ENCODE measurements around the gene CFDP1.

The CFDP1 gene

DNA sequence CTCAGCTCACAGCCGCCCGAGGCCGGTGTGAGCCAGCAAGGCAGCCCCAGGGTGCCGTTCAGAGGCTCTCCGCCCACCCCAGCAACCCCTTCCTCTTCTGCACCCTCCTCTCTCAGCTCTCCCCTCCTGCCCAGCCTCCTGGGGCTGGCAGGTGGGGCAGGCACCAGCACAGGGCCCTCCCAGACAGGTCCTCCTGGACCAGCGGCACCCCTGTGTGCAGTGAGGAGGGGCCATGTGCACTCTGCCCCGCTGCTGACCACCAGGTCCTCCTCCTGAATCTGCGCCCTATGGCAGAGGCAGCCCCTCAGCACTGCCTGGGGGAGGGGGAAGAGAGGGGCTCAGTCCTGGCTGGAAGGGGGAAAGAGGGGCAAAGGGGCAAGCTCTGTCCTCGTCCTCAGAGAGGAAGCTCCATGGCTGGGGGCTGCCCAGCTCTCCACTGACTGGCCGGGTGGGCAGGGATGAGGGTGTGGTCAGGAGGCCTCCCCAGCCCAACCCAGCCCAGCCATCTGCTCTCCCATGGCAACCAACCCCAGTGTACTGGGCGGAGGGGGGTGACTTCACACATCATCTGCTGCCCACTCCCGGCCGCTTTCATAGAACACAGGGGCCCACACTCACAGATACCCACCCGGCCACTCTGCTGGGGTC, 176.5 kb downstream of the CFDP1 start:
- H3K79me2 ChIP-seq (ENCODE audit: low read length), result no peaks in the 10 kb centered on the region
- no peaks in the 10 kb centered on the region for H3K4me1 ChIP-seq (ENCODE audit: low read length)
- H3K9me2 ChIP-seq (replicated peaks; ENCODE audit: insufficient read depth, low read length), result no peaks in the 10 kb centered on the region
- no peak overlapping the region for H3K4me3 ChIP-seq (ENCODE audit: low read length)
- peaks cover 5% of the 10 kb centered on the region for H3K27me3 ChIP-seq (replicated peaks; ENCODE audit: insufficient read depth, low read length)
- no peak for DNase-seq
- no peak overlapping the region for H3K4me2 ChIP-seq (ENCODE audit: low read depth, low read length)
- H3F3A ChIP-seq (ENCODE audit: insufficient read depth, low read length), result no peaks in the 10 kb centered on the region
- H4K20me1 ChIP-seq (ENCODE audit: insufficient read depth, low read length), result no peaks in the 10 kb centered on the region
- no peak overlapping the region for H3K27ac ChIP-seq (ENCODE audit: low read length)
- H2AFZ ChIP-seq (ENCODE audit: low read length), result no peak overlapping the region
- no peak for TF ChIP-seq EZH2 (optimal IDR thresholded peaks at IDR 0.05; ENCODE audit: low read depth, low read length)
- TF ChIP-seq, protein P1, sequence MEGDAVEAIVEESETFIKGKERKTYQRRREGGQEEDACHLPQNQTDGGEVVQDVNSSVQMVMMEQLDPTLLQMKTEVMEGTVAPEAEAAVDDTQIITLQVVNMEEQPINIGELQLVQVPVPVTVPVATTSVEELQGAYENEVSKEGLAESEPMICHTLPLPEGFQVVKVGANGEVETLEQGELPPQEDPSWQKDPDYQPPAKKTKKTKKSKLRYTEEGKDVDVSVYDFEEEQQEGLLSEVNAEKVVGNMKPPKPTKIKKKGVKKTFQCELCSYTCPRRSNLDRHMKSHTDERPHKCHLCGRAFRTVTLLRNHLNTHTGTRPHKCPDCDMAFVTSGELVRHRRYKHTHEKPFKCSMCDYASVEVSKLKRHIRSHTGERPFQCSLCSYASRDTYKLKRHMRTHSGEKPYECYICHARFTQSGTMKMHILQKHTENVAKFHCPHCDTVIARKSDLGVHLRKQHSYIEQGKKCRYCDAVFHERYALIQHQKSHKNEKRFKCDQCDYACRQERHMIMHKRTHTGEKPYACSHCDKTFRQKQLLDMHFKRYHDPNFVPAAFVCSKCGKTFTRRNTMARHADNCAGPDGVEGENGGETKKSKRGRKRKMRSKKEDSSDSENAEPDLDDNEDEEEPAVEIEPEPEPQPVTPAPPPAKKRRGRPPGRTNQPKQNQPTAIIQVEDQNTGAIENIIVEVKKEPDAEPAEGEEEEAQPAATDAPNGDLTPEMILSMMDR (IDR thresholded peaks at IDR 0.05; ENCODE audit: low read length), result no peak
- TF ChIP-seq EZH2phosphoT487 (IDR thresholded peaks at IDR 0.05; ENCODE audit: low read length), result no peak
- no peaks in the 10 kb centered on the region for H3K36me3 ChIP-seq (replicated peaks; ENCODE audit: insufficient read depth, low read length)
- no peaks in the 10 kb centered on the region for H3K9me3 ChIP-seq (replicated peaks; ENCODE audit: insufficient read depth, low read length)
- H3K9ac ChIP-seq (ENCODE audit: low read length), result no peak overlapping the region

DNA sequence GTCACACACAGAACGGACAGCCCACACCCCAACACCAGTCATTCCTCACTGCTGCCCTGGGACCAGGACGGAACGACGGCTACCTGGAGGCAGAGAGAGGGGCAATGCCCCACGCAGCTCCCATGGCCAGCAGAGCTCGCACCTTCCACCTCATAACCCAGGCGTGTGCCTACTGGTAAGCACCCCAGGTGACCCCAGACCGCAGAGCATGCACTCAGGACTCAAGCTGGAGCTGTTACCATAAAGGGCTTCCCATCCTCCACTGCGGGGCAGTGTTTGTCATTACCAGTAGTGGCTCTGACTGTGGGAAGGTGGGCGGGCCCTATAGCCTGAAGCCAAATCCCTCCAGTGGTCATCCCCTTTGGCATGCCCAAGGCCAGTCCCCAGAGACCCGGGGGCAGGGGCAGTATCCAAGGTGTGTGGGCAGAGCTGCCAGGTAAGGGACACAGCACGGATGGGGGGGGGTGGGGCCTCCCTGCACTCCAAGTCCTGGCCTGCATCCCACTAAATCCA, 177.2 kb downstream of the CFDP1 start:
- Histone ChIP-seq H3K4me2 (ENCODE audit: low read depth, low read length) (no peak overlapping the region), H3K27ac (ENCODE audit: low read length) (no peak overlapping the region), H3K4me3 (ENCODE audit: low read length) (no peak overlapping the region), H3K9me2 (replicated peaks; ENCODE audit: insufficient read depth, low read length) (no peaks in the 10 kb centered on the region), H3K4me1 (ENCODE audit: low read length) (no peaks in the 10 kb centered on the region), H3K27me3 (replicated peaks; ENCODE audit: insufficient read depth, low read length) (peaks cover 7% of the 10 kb centered on the region), H3K36me3 (replicated peaks; ENCODE audit: insufficient read depth, low read length) (no peaks in the 10 kb centered on the region), H3K79me2 (ENCODE audit: low read length) (no peaks in the 10 kb centered on the region), H3K9ac (ENCODE audit: low read length) (no peak overlapping the region), H2AFZ (ENCODE audit: low read length) (no peak overlapping the region), H3K9me3 (replicated peaks; ENCODE audit: insufficient read depth, low read length) (no peaks in the 10 kb centered on the region), H4K20me1 (ENCODE audit: insufficient read depth, low read length) (no peaks in the 10 kb centered on the region), H3F3A (ENCODE audit: insufficient read depth, low read length) (no peaks in the 10 kb centered on the region)
- no peak for TF ChIP-seq EZH2phosphoT487 (IDR thresholded peaks at IDR 0.05; ENCODE audit: low read length)
- TF ChIP-seq, protein P1 (IDR thresholded peaks at IDR 0.05; ENCODE audit: low read length), result no peak
- TF ChIP-seq EZH2 (optimal IDR thresholded peaks at IDR 0.05; ENCODE audit: low read depth, low read length), result no peak
- no peak for DNase-seq

DNA sequence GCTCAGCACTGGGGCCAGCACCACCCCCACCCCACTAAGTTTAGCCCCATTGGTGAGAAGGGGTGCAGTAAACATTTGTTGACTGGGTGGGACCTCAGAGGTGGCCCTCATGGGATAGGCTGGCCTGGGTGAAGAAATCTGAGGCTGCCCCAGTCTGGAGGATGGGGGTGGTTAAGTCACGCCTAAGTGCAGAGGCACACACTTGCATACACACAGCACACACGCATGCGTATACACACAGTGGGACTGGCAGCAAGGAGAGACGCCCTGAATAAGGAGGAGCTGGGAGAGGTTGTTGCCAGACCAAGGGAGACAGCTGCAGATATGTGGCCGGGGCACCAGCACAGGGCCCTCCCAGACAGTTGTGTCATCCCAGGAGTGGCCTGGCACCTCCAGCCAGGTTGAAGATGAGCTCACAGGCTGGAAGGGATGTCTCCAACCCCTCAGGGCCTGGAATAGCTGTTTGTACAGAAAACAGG, 178.9 kb downstream of the CFDP1 start:
- no peak overlapping the region for H3K4me2 ChIP-seq (ENCODE audit: low read depth, low read length)
- no peaks in the 10 kb centered on the region for H3K79me2 ChIP-seq (ENCODE audit: low read length)
- peaks cover 16% of the 10 kb centered on the region for H3K27me3 ChIP-seq (replicated peaks; ENCODE audit: insufficient read depth, low read length)
- H3K9me2 ChIP-seq (replicated peaks; ENCODE audit: insufficient read depth, low read length), result no peaks in the 10 kb centered on the region
- no peak overlapping the region for H3K27ac ChIP-seq (ENCODE audit: low read length)
- no peaks in the 10 kb centered on the region for H3K36me3 ChIP-seq (replicated peaks; ENCODE audit: insufficient read depth, low read length)
- H3K9ac ChIP-seq (ENCODE audit: low read length), result no peak overlapping the region
- TF ChIP-seq EZH2 (optimal IDR thresholded peaks at IDR 0.05; ENCODE audit: low read depth, low read length), result no peak
- TF ChIP-seq EZH2phosphoT487 (IDR thresholded peaks at IDR 0.05; ENCODE audit: low read length), result no peak
- TF ChIP-seq, protein P1 (IDR thresholded peaks at IDR 0.05; ENCODE audit: low read length), result no peak
- no peaks in the 10 kb centered on the region for H3K4me1 ChIP-seq (ENCODE audit: low read length)
- H3K4me3 ChIP-seq (ENCODE audit: low read length), result no peak overlapping the region
- no peaks in the 10 kb centered on the region for H3F3A ChIP-seq (ENCODE audit: insufficient read depth, low read length)
- DNase-seq, result no peak
- H4K20me1 ChIP-seq (ENCODE audit: insufficient read depth, low read length), result no peaks in the 10 kb centered on the region
- no peak overlapping the region for H2AFZ ChIP-seq (ENCODE audit: low read length)
- no peaks in the 10 kb centered on the region for H3K9me3 ChIP-seq (replicated peaks; ENCODE audit: insufficient read depth, low read length)

Measured in MM.1S (cell line).